HCT116 (cell line): ENCODE results near the gene CDC6. TPM values are rescaled to one million over a fixed set of nuclear protein-coding genes. Genes with fewer than 3 reads are reported as not detected.

Experiments used
- ATAC-seq: fragments of 200-7000 bp; cut with Tn5 transposase; 2 replicates; pipeline ENCODE4 v1.9.1; 2020; ENCODE audit warnings: mild to moderate bottlenecking, moderate library complexity
- BruUV-seq: library from RNA; stranded (reverse); fragments of 400-500 nt; replicated peaks from 2 replicates; lab custom pipeline; 2021; lab: Mats Ljungman, UMichigan
- CTCF ChIA-PET: fragments of 300-600 bp; sonication (Branson Sonifier 250); formaldehyde crosslinking; loops from one replicate; lab custom pipeline; 2021; ENCODE audit warnings: antibody characterized with exemption; lab: Charles Lee
- POLR2A ChIA-PET: fragments of 300-600, 350-600 bp; sonication (Branson Sonifier 250); formaldehyde crosslinking; loops from one replicate; lab custom pipeline; 2021; ENCODE audit warnings: antibody characterized with exemption; lab: Charles Lee
- RAD21 ChIA-PET, 2 experiments: fragments of 300-600 bp; sonication (Branson Sonifier 250); formaldehyde crosslinking; loops; one replicate each; lab custom pipeline; 2023; ENCODE audit warnings: low total read pairs in 2 of 2; ENCODE audit not compliant: uncharacterized antibody in 2 of 2, unreplicated experiment in 2 of 2, low non-redundant PET in 1 of 2; lab: Charles Lee
- DNase-seq: peaks from one replicate; pipeline ENCODE4 v3.0.0-alpha.2; 2010; ENCODE audit warnings: low read depth, low spot score
- H2AFZ ChIP-seq: fragments of 200-600 bp; shearing (Covaris generic), sonication (generic); 2 replicates; pipeline ENCODE4 v1.6.1; 2017; ENCODE audit warnings: low read depth, mixed run types, mixed read lengths, antibody characterized with exemption, low read length; ENCODE audit not compliant: poor library complexity, severe bottlenecking
- H3K27ac ChIP-seq: 2 replicates; pipeline ENCODE4 v1.5.1; 2012; ENCODE audit warnings: low read depth, low read length
- H3K27me3 ChIP-seq: fragments of 200-600 bp; sonication (generic); 2 replicates; pipeline ENCODE4 v1.6.1; 2016; ENCODE audit warnings: mixed run types, low read length, mixed read lengths; ENCODE audit not compliant: insufficient read depth
- H3K36me3 ChIP-seq, 2 experiments: fragments of 200-500 bp in 1 of 2; fragments of 200-600 bp in 1 of 2; sonication (Bioruptor generic) in 1 of 2; sonication (generic) in 1 of 2; 2 replicates each; pipeline versions ENCODE4 v1.5.1 to v1.6.1; 2014 to 2016; ENCODE audit warnings: low read length in 2 of 2, inconsistent platforms in 1 of 2, mixed read lengths in 1 of 2, mixed run types in 1 of 2; ENCODE audit not compliant: insufficient read depth in 2 of 2, control insufficient read depth in 1 of 2
- H3K4me1 ChIP-seq, 2 experiments: fragments of 200-600 bp in 1 of 2; sonication (generic) in 1 of 2; 2 replicates each; pipeline versions ENCODE4 v1.5.1 to v1.6.1; 2012 to 2017; ENCODE audit warnings: low read length in 2 of 2, inconsistent platforms in 1 of 2, mild to moderate bottlenecking in 1 of 2, mixed read lengths in 1 of 2, mixed run types in 1 of 2, moderate library complexity in 1 of 2; ENCODE audit not compliant: insufficient read depth in 2 of 2, control insufficient read depth in 1 of 2
- H3K4me2 ChIP-seq: fragments of 200-600 bp; sonication (generic); 2 replicates; pipeline ENCODE4 v1.6.1; 2017; ENCODE audit warnings: mixed run types, low read length, mixed read lengths
- H3K4me3 ChIP-seq, 2 experiments: fragments of 200-600 bp in 1 of 2; sonication (generic) in 1 of 2; replicated peaks in 1 of 2; 2 replicates each; pipeline ENCODE4 v1.5.1; 2011 to 2016; ENCODE audit warnings: low read length in 2 of 2, control low read depth in 1 of 2, low read depth in 1 of 2, mild to moderate bottlenecking in 1 of 2, mixed read lengths in 1 of 2, mixed run types in 1 of 2
- H3K79me2 ChIP-seq: fragments of 200-600 bp; sonication (generic); 2 replicates; pipeline ENCODE4 v1.6.1; 2017; ENCODE audit warnings: mild to moderate bottlenecking, mixed run types, low read length, moderate library complexity, mixed read lengths; ENCODE audit not compliant: insufficient read depth
- H3K9ac ChIP-seq: fragments of 200-600 bp; sonication (generic); 2 replicates; pipeline ENCODE4 v1.6.1; 2016; ENCODE audit warnings: low read length, mixed read lengths
- H3K9me2 ChIP-seq: fragments of 200-600 bp; sonication (generic), shearing (Covaris generic); 2 replicates; pipeline ENCODE4 v1.6.1; 2017; ENCODE audit warnings: mixed run types, mild to moderate bottlenecking, moderate library complexity; ENCODE audit not compliant: insufficient read depth
- H3K9me3 ChIP-seq, 2 experiments: fragments of 200-500 bp in 1 of 2; fragments of 200-600 bp in 1 of 2; sonication (Bioruptor generic) in 1 of 2; sonication (generic) in 1 of 2; 2 replicates each; pipeline ENCODE4 v1.6.1; 2014 to 2017; ENCODE audit warnings: low read length in 2 of 2, mixed read lengths in 2 of 2, inconsistent platforms in 1 of 2, low read depth in 1 of 2, mild to moderate bottlenecking in 1 of 2, mixed run types in 1 of 2, moderate library complexity in 1 of 2; ENCODE audit not compliant: control insufficient read depth in 1 of 2, insufficient read depth in 1 of 2
- H4K20me1 ChIP-seq: fragments of 200-600 bp; sonication (generic), shearing (Covaris generic); 2 replicates; pipeline ENCODE4 v1.6.1; 2017; ENCODE audit warnings: mixed run types, mild to moderate bottlenecking, moderate library complexity; ENCODE audit not compliant: insufficient read depth
- EZH2 ChIP-seq: fragments of 200-600 bp; sonication (generic); IDR thresholded peaks from 2 replicates; pipeline ENCODE4 v1.6.1; 2017; ENCODE audit warnings: antibody characterized with exemption, mixed run types
- RAD21 ChIP-seq: IDR thresholded peaks from 2 replicates; pipeline ENCODE4 v1.6.1; 2012; ENCODE audit warnings: low read depth, mild to moderate bottlenecking
- intact Hi-C: fragments of 100-400 bp; cut with micrococcal nuclease; formaldehyde crosslinking; loops from 2 replicates; pipeline ENCODE4 v1.10.0; 2022
- total RNA-seq: library from RNA; stranded (reverse); gene quantifications from one replicate; pipeline ENCODE4 v1.2.1, GENCODE V29; 2021; ENCODE audit not compliant: unreplicated experiment
- TF ChIP-seq, protein P1 (sequence below), 3 experiments: fragments of 200-600 bp in 1 of 3; sonication (generic) in 1 of 3; IDR thresholded peaks in 2 of 3; conservative IDR thresholded peaks in 1 of 3; 2 replicates each; pipeline ENCODE4 v1.5.1; 2012 to 2017; ENCODE audit warnings: low read depth in 2 of 3, low read length in 2 of 3, antibody characterized with exemption in 1 of 3, borderline replicate concordance in 1 of 3, control low read depth in 1 of 3, mild to moderate bottlenecking in 1 of 3, mixed read lengths in 1 of 3, mixed run types in 1 of 3, moderate library complexity in 1 of 3; ENCODE audit not compliant: insufficient read depth in 1 of 3
- TF ChIP-seq, protein P2 (sequence below): IDR thresholded peaks from 2 replicates; pipeline ENCODE4 v1.6.1; 2011; ENCODE audit warnings: mild to moderate bottlenecking, low read length, moderate library complexity; ENCODE audit not compliant: insufficient replicate concordance; ENCODE audit errors: extremely low read depth
- TF ChIP-seq, protein P3 (sequence below): IDR thresholded peaks from 2 replicates; pipeline ENCODE4 v1.6.1; 2012

The CDC6 gene
- total RNA-seq, 1 experiment from 2014 or later, result 117 TPM

DNA sequence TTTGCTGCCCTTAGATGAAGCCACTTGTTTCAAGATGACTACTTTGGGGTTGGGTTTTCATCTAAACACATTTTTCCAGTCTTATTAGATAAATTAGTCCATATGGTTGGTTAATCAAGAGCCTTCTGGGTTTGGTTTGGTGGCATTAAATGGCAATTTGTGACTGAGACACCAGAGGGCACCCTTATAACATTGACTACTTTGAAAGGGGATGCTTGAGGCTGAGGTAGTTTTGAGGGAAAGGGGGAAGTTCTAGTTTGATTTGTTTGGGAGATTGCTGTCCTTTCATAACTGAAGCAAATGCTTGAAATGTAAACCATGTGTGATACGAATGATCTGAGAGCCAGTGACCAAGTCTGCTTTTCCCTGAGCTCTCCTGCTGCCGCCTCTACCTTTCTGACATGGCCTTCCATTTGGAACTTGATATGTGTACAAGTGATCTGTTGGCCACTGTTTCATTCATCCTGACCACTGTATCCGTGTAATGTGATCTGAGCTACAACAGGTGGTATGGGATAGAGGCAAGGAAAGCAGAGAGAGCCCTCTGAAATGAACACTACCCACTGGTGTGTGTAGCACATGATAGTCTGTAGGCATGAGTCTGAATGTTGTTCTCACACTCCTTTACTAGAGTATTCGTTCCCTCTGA, 15.5 kb downstream of the CDC6 start:
- Histone ChIP-seq H3K9me2 (no peaks in the 10 kb centered on the region), H3K27ac (no peak overlapping the region), H3K9ac (no peak overlapping the region), H3K4me3 (no peak overlapping the region), H3K4me2 (no peak overlapping the region), H3K9me3 (no peaks in the 10 kb centered on the region), H3K27me3 (no peaks in the 10 kb centered on the region), H3K4me1 (peaks cover 10 to 21% of the 10 kb centered on the region in 2 experiments; a peak in 3 of 4 replicates), H3K79me2 (peaks cover 26% of the 10 kb centered on the region), H2AFZ (no peak overlapping the region), H4K20me1 (peaks cover 11% of the 10 kb centered on the region; the same call in 1 of the 2 replicates), H3K36me3 (peaks cover 24 to 53% of the 10 kb centered on the region in 2 experiments)
- POLR2A ChIA-PET, result interaction anchor here (1.3 kb wide), 1 partner anchor 13 kb away, joined by 3 read pairs; no protein-coding TSS in a partner anchor
- TF ChIP-seq EZH2 (no peak), RAD21 (peak; percentile 92)
- TF ChIP-seq, protein P1, sequence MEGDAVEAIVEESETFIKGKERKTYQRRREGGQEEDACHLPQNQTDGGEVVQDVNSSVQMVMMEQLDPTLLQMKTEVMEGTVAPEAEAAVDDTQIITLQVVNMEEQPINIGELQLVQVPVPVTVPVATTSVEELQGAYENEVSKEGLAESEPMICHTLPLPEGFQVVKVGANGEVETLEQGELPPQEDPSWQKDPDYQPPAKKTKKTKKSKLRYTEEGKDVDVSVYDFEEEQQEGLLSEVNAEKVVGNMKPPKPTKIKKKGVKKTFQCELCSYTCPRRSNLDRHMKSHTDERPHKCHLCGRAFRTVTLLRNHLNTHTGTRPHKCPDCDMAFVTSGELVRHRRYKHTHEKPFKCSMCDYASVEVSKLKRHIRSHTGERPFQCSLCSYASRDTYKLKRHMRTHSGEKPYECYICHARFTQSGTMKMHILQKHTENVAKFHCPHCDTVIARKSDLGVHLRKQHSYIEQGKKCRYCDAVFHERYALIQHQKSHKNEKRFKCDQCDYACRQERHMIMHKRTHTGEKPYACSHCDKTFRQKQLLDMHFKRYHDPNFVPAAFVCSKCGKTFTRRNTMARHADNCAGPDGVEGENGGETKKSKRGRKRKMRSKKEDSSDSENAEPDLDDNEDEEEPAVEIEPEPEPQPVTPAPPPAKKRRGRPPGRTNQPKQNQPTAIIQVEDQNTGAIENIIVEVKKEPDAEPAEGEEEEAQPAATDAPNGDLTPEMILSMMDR (IDR thresholded peaks at IDR 0.05 in 2 of 3, conservative IDR thresholded peaks at IDR 0.05 in 1 of 3; ENCODE audit: borderline replicate concordance in 1 of 3, insufficient read depth in 1 of 3, low read depth in 2 of 3, low read length in 2 of 3), result peak; percentile 62 to 89 (median 70)
- TF ChIP-seq, protein P2, sequence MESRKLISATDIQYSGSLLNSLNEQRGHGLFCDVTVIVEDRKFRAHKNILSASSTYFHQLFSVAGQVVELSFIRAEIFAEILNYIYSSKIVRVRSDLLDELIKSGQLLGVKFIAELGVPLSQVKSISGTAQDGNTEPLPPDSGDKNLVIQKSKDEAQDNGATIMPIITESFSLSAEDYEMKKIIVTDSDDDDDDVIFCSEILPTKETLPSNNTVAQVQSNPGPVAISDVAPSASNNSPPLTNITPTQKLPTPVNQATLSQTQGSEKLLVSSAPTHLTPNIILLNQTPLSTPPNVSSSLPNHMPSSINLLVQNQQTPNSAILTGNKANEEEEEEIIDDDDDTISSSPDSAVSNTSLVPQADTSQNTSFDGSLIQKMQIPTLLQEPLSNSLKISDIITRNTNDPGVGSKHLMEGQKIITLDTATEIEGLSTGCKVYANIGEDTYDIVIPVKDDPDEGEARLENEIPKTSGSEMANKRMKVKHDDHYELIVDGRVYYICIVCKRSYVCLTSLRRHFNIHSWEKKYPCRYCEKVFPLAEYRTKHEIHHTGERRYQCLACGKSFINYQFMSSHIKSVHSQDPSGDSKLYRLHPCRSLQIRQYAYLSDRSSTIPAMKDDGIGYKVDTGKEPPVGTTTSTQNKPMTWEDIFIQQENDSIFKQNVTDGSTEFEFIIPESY, result no peak
- TF ChIP-seq, protein P3, sequence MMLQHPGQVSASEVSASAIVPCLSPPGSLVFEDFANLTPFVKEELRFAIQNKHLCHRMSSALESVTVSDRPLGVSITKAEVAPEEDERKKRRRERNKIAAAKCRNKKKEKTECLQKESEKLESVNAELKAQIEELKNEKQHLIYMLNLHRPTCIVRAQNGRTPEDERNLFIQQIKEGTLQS, result no peak
- DNase-seq (peak; percentile 35), ATAC-seq (peak; percentile 63)
- RAD21 ChIA-PET, result interaction anchor here (0.7 to 1.9 kb wide), 3 partner anchors 14 to 52 kb away, joined by 3 to 11 read pairs (median 4); no protein-coding TSS in a partner anchor
- intact Hi-C loops, result loop anchor here (1.0 to 5.0 kb wide), 3 partner anchors 52 to 229 kb away; partner anchors contain the start of gene TOP2A
- BruUV-seq, result no TSS peak
- CTCF ChIA-PET, result interaction anchor here (1.2 to 10.5 kb wide), 4 partner anchors 9 to 147 kb away, joined by 3 to 107 read pairs (median 6); no protein-coding TSS in a partner anchor
